ENCODE measurements around the gene NID2.

The NID2 gene

GRCh38 chr14:52059649-52060048 lies 9.2 kb downstream of the NID2 start:
- Histone ChIP-seq H3K4me1 (ENCODE audit: insufficient read depth, low read length) (no peaks in the 10 kb centered on the region), H3K36me3 (ENCODE audit: insufficient read depth, low read length) (no peaks in the 10 kb centered on the region), H3K4me3 (ENCODE audit: low read length) (no peak overlapping the region), H2AFZ (ENCODE audit: low read depth, low read length) (no peak overlapping the region), H3K9me3 (ENCODE audit: low read length) (no peaks in the 10 kb centered on the region), H3K27me3 (ENCODE audit: insufficient read depth, low read length) (no peaks in the 10 kb centered on the region)

- Histone ChIP-seq H2AFZ (ENCODE audit: low read depth, low read length) (no peak overlapping the region), H3K4me3 (ENCODE audit: low read length) (no peak overlapping the region), H3K27me3 (ENCODE audit: insufficient read depth, low read length) (no peaks in the 10 kb centered on the region), H3K36me3 (ENCODE audit: insufficient read depth, low read length) (no peaks in the 10 kb centered on the region), H3K9me3 (ENCODE audit: low read length) (no peaks in the 10 kb centered on the region), H3K4me1 (ENCODE audit: insufficient read depth, low read length) (no peaks in the 10 kb centered on the region)
Measured at GRCh38 chr14:52058341-52058740, 10.5 kb downstream of the NID2 start.

- Histone ChIP-seq H3K9me3 (ENCODE audit: low read length) (no peaks in the 10 kb centered on the region), H3K27me3 (ENCODE audit: insufficient read depth, low read length) (no peaks in the 10 kb centered on the region), H2AFZ (ENCODE audit: low read depth, low read length) (no peak overlapping the region), H3K4me1 (ENCODE audit: insufficient read depth, low read length) (no peaks in the 10 kb centered on the region), H3K4me3 (ENCODE audit: low read length) (no peak overlapping the region), H3K36me3 (ENCODE audit: insufficient read depth, low read length) (no peaks in the 10 kb centered on the region)
Measured at GRCh38 chr14:52055167-52055566, 13.7 kb downstream of the NID2 start.

GRCh38 chr14:52054678-52055077 lies 14.2 kb downstream of the NID2 start:
- Histone ChIP-seq H2AFZ (ENCODE audit: low read depth, low read length) (no peak overlapping the region), H3K27me3 (ENCODE audit: insufficient read depth, low read length) (no peaks in the 10 kb centered on the region), H3K4me3 (ENCODE audit: low read length) (no peak overlapping the region), H3K9me3 (ENCODE audit: low read length) (no peaks in the 10 kb centered on the region), H3K36me3 (ENCODE audit: insufficient read depth, low read length) (no peaks in the 10 kb centered on the region), H3K4me1 (ENCODE audit: insufficient read depth, low read length) (no peaks in the 10 kb centered on the region)

GRCh38 chr14:52053044-52053443 lies 15.8 kb downstream of the NID2 start:
- H3K4me1 ChIP-seq (ENCODE audit: insufficient read depth, low read length): no peaks in the 10 kb centered on the region
- H3K36me3 ChIP-seq (ENCODE audit: insufficient read depth, low read length): no peaks in the 10 kb centered on the region
- no peak overlapping the region for H2AFZ ChIP-seq (ENCODE audit: low read depth, low read length)
- H3K9me3 ChIP-seq (ENCODE audit: low read length): no peaks in the 10 kb centered on the region
- no peak overlapping the region for H3K4me3 ChIP-seq (ENCODE audit: low read length)
- H3K27me3 ChIP-seq (ENCODE audit: insufficient read depth, low read length): no peaks in the 10 kb centered on the region

- H3K9me3 ChIP-seq (ENCODE audit: low read length): no peaks in the 10 kb centered on the region
- H3K4me1 ChIP-seq (ENCODE audit: insufficient read depth, low read length): no peaks in the 10 kb centered on the region
- H3K4me3 ChIP-seq (ENCODE audit: low read length): no peak overlapping the region
- H2AFZ ChIP-seq (ENCODE audit: low read depth, low read length): no peak overlapping the region
- no peaks in the 10 kb centered on the region for H3K27me3 ChIP-seq (ENCODE audit: insufficient read depth, low read length)
- no peaks in the 10 kb centered on the region for H3K36me3 ChIP-seq (ENCODE audit: insufficient read depth, low read length)
Measured at GRCh38 chr14:52052288-52052943, 16.4 kb downstream of the NID2 start.

- H3K4me3 ChIP-seq (ENCODE audit: low read length): no peak overlapping the region
Measured at GRCh38 chr14:52051871-52052270, 17.0 kb downstream of the NID2 start.

GRCh38 chr14:52051251-52051650 lies 17.6 kb downstream of the NID2 start:
- H3K4me1 ChIP-seq (ENCODE audit: insufficient read depth, low read length): no peaks in the 10 kb centered on the region
- H2AFZ ChIP-seq (ENCODE audit: low read depth, low read length): no peak overlapping the region
- H3K9me3 ChIP-seq (ENCODE audit: low read length): no peaks in the 10 kb centered on the region
- H3K27me3 ChIP-seq (ENCODE audit: insufficient read depth, low read length): no peaks in the 10 kb centered on the region
- no peak overlapping the region for H3K4me3 ChIP-seq (ENCODE audit: low read length)
- no peaks in the 10 kb centered on the region for H3K36me3 ChIP-seq (ENCODE audit: insufficient read depth, low read length)

More at GRCh38 chr14:52051871-52052270, 17.0 kb downstream of the NID2 start:
- Histone ChIP-seq H3K9me3 (ENCODE audit: low read length) (no peaks in the 10 kb centered on the region), H3K4me1 (ENCODE audit: insufficient read depth, low read length) (no peaks in the 10 kb centered on the region), H3K27me3 (ENCODE audit: insufficient read depth, low read length) (no peaks in the 10 kb centered on the region), H2AFZ (ENCODE audit: low read depth, low read length) (no peak overlapping the region), H3K36me3 (ENCODE audit: insufficient read depth, low read length) (no peaks in the 10 kb centered on the region)

- Histone ChIP-seq H2AFZ (ENCODE audit: low read depth, low read length) (no peak overlapping the region), H3K4me3 (ENCODE audit: low read length) (no peak overlapping the region), H3K4me1 (ENCODE audit: insufficient read depth, low read length) (no peaks in the 10 kb centered on the region), H3K27me3 (ENCODE audit: insufficient read depth, low read length) (no peaks in the 10 kb centered on the region), H3K9me3 (ENCODE audit: low read length) (no peaks in the 10 kb centered on the region), H3K36me3 (ENCODE audit: insufficient read depth, low read length) (no peaks in the 10 kb centered on the region)
Measured at GRCh38 chr14:52049721-52050588, 18.9 kb downstream of the NID2 start.

- Histone ChIP-seq H3K9me3 (ENCODE audit: low read length) (no peaks in the 10 kb centered on the region), H2AFZ (ENCODE audit: low read depth, low read length) (no peak overlapping the region), H3K4me3 (ENCODE audit: low read length) (no peak overlapping the region), H3K4me1 (ENCODE audit: insufficient read depth, low read length) (no peaks in the 10 kb centered on the region), H3K27me3 (ENCODE audit: insufficient read depth, low read length) (no peaks in the 10 kb centered on the region), H3K36me3 (ENCODE audit: insufficient read depth, low read length) (no peaks in the 10 kb centered on the region)
Measured at GRCh38 chr14:52049271-52049670, 19.6 kb downstream of the NID2 start.

- Histone ChIP-seq H3K36me3 (ENCODE audit: insufficient read depth, low read length) (no peaks in the 10 kb centered on the region), H2AFZ (ENCODE audit: low read depth, low read length) (no peak overlapping the region), H3K4me3 (ENCODE audit: low read length) (no peak overlapping the region), H3K4me1 (ENCODE audit: insufficient read depth, low read length) (no peaks in the 10 kb centered on the region), H3K9me3 (ENCODE audit: low read length) (no peaks in the 10 kb centered on the region), H3K27me3 (ENCODE audit: insufficient read depth, low read length) (no peaks in the 10 kb centered on the region)
Measured at GRCh38 chr14:52048641-52049204, 20.1 kb downstream of the NID2 start.

- Histone ChIP-seq H2AFZ (ENCODE audit: low read depth, low read length) (no peak overlapping the region), H3K36me3 (ENCODE audit: insufficient read depth, low read length) (no peaks in the 10 kb centered on the region), H3K4me3 (ENCODE audit: low read length) (no peak overlapping the region), H3K27me3 (ENCODE audit: insufficient read depth, low read length) (no peaks in the 10 kb centered on the region), H3K4me1 (ENCODE audit: insufficient read depth, low read length) (no peaks in the 10 kb centered on the region), H3K9me3 (ENCODE audit: low read length) (no peaks in the 10 kb centered on the region)
Measured at GRCh38 chr14:52048116-52048515, 20.7 kb downstream of the NID2 start.

GRCh38 chr14:52046376-52046917 lies 22.4 kb downstream of the NID2 start:
- H2AFZ ChIP-seq (ENCODE audit: low read depth, low read length): no peak overlapping the region
- no peaks in the 10 kb centered on the region for H3K4me1 ChIP-seq (ENCODE audit: insufficient read depth, low read length)
- H3K9me3 ChIP-seq (ENCODE audit: low read length): no peaks in the 10 kb centered on the region
- no peak overlapping the region for H3K4me3 ChIP-seq (ENCODE audit: low read length)
- H3K27me3 ChIP-seq (ENCODE audit: insufficient read depth, low read length): no peaks in the 10 kb centered on the region
- H3K36me3 ChIP-seq (ENCODE audit: insufficient read depth, low read length): no peaks in the 10 kb centered on the region
